RKO (cell line): ENCODE results near the gene ENTR1.

Experiments used
- DNase-seq: peaks from one replicate; pipeline ENCODE4 v3.0.0-alpha.2; 2016; ENCODE audit warnings: low spot score

Gene ENTR1

GRCh38 chr9:136397643-136398042 is 12.8 kb downstream of the ENTR1 start:
- no peak for DNase-seq

GRCh38 chr9:136396219-136396515 is 14.2 kb downstream of the ENTR1 start:
- no peak for DNase-seq

GRCh38 chr9:136395345-136396218 is 14.8 kb downstream of the ENTR1 start:
- DNase-seq: no peak

GRCh38 chr9:136395020-136395340 is 15.4 kb downstream of the ENTR1 start:
- DNase-seq: no peak

- no peak for DNase-seq
These were observed 15.9 kb downstream of the ENTR1 start for GRCh38 chr9:136394312-136395019.

- no peak for DNase-seq
These were observed 16.9 kb downstream of the ENTR1 start for GRCh38 chr9:136393531-136393930.

- no peak for DNase-seq
These were observed 17.6 kb downstream of the ENTR1 start for GRCh38 chr9:136392538-136393449.

GRCh38 chr9:136391737-136392537 is 18.5 kb downstream of the ENTR1 start:
- no peak for DNase-seq

- no peak for DNase-seq
These were observed 21.0 kb downstream of the ENTR1 start for GRCh38 chr9:136389396-136389795.

GRCh38 chr9:136387217-136387616 is 23.2 kb downstream of the ENTR1 start:
- no peak for DNase-seq

GRCh38 chr9:136386018-136386417 is 24.4 kb downstream of the ENTR1 start:
- no peak for DNase-seq

- no peak for DNase-seq
These were observed 25.4 kb downstream of the ENTR1 start for GRCh38 chr9:136385015-136385414.

- DNase-seq: no peak
These were observed 27.0 kb downstream of the ENTR1 start for GRCh38 chr9:136383436-136383835.

- DNase-seq: no peak
These were observed 28.4 kb downstream of the ENTR1 start for GRCh38 chr9:136381966-136382513.

GRCh38 chr9:136381311-136381710 is 29.1 kb downstream of the ENTR1 start:
- no peak for DNase-seq

- DNase-seq: no peak
These were observed 30.0 kb downstream of the ENTR1 start for GRCh38 chr9:136380381-136380780.

GRCh38 chr9:136379891-136380290 is 30.5 kb downstream of the ENTR1 start:
- no peak for DNase-seq

- no peak for DNase-seq
These were observed 31.0 kb downstream of the ENTR1 start for GRCh38 chr9:136379401-136379800.

- no peak for DNase-seq
These were observed 31.5 kb downstream of the ENTR1 start for GRCh38 chr9:136379003-136379287.

- no peak for DNase-seq
These were observed 32.0 kb downstream of the ENTR1 start for GRCh38 chr9:136378170-136379002.
